Measurements from ENCODE around the gene NAPA.

DNA sequence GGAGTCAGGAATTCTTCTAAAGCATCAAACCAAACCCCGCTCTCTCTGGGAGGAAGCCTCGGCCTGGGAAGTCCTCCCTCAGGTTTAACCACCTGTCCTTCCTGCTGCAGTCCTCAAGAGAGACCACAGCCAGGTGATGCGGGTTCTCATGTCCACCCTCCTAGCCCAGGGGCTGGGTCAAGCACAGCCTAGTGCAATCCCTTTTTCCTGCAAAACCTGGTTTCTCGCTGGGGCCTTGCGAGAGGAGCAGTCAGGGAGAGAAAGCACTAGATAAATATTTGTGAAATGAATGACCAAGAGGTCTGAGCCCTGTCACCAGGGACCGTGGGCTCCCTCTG lies 45.5 kb downstream of the NAPA start:
- TF ChIP-seq, protein P1, sequence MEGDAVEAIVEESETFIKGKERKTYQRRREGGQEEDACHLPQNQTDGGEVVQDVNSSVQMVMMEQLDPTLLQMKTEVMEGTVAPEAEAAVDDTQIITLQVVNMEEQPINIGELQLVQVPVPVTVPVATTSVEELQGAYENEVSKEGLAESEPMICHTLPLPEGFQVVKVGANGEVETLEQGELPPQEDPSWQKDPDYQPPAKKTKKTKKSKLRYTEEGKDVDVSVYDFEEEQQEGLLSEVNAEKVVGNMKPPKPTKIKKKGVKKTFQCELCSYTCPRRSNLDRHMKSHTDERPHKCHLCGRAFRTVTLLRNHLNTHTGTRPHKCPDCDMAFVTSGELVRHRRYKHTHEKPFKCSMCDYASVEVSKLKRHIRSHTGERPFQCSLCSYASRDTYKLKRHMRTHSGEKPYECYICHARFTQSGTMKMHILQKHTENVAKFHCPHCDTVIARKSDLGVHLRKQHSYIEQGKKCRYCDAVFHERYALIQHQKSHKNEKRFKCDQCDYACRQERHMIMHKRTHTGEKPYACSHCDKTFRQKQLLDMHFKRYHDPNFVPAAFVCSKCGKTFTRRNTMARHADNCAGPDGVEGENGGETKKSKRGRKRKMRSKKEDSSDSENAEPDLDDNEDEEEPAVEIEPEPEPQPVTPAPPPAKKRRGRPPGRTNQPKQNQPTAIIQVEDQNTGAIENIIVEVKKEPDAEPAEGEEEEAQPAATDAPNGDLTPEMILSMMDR (IDR thresholded peaks at IDR 0.05 in 8 of 11, conservative IDR thresholded peaks at IDR 0.05 in 3 of 11) = no peak
- no peak for TF ChIP-seq POLR2AphosphoS5 (IDR thresholded peaks at IDR 0.05)

Data from spleen (tissue), 7 donors.